ENCODE measurements around the gene RAET1L. TPM values are rescaled to one million over a fixed set of nuclear protein-coding genes. Genes with fewer than 3 reads are reported as not detected.

Gene RAET1L, protein sequence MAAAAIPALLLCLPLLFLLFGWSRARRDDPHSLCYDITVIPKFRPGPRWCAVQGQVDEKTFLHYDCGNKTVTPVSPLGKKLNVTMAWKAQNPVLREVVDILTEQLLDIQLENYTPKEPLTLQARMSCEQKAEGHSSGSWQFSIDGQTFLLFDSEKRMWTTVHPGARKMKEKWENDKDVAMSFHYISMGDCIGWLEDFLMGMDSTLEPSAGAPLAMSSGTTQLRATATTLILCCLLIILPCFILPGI
- total RNA-seq (2022; extraction: Qiagen RNA extraction; ENCODE audit: low read depth): 0.32 to 0.49 TPM (median 0.38 TPM) in 3 of 5 replicates, not detected in the others

DNA sequence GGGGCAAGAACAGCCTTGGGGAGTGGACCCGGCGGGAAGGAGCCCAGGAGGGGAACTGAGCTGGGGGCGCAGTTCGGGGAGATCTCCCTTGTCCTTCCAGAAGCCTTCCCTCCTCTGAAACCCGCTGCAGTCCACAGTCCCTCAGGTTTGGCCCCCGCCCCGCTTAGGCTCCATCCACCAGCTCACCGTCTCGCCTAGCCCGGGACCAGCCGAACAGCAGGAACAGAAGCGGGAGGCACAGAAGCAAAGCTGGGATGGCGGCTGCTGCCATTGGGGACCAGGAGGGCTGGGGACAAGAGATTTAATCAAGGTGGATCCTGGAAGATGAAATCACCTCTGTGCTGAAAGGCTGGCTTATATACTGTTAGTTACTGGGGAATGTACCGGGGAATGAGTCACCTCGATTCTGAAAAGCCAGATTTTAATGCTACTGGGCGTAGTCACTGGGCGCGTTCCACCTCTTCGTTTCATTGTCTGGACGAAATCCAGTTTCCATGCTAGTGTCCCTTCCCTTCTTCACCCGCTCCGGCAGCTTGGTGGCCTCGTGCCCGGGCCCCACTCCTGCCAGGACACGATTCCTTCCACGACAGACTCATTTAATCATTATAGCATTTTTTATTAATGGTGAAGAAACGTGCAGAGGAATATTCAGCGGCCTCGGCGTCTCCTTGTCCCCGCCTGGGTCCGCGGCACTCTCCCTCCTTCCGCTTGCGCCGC, at the start of gene RAET1L:
RAET1L (minus strand) TSS at position 332 of the 717 bp plus-strand sequence; CDS start at position 271, 61 bp downstream.

DNA sequence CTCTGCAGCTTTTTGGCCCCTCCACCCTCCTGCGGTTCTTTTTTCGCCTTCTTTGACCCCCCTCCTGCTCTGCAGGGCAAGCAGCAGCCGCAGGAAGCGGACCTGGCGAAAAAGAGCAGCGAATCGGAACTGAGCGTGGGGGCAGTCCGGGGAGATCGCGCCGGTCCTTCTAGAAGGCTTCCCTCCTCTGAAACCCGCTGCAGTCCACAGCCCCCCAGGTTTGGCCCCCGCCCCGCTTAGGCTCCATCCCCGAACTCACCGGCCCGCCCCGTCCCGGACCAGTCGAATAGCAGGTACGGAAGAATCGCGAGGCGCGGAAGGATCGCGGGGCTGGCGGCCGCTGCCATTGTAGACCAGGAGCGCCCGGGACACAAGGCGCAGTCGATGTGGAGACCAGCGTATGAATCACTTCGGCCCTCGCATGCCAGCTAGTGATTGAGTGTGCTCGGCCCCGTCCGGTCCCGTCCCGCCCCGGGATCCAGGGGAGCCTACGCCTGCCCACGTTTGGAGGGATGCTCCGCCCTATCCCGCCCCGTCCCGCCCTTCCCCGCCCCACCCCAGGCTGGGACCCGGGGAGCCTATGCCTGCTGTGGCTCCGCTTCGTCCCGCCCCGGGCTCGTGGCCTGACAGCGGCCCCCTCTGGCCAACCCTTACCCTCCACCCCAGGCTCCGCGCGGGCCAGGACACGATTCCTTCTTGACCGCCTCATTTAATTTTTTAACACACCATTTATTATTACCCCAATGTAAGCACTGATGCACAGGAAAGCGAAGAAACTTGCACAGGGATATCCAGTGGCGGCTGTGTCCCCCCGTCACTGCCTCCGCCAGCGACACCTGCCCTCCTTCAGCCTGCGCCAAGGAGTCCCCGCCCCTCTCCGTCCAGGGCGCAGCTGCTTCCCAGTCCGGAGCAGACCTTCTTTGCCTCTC, 43.7 kb upstream of the RAET1L start, which contains the start of gene ULBP3:
ULBP3 (minus strand) TSS at position 402 of the 929 bp plus-strand sequence; CDS start at position 347, 55 bp downstream.

Other genes starting within 250 kb of the RAET1L start
- 23.6 to 43.8 TPM (median 38.1 TPM) in 5 replicates for gene LRP11, start 161.2 kb downstream of the RAET1L start, total RNA-seq (2022; extraction: Qiagen RNA extraction; ENCODE audit: low read depth)
- gene RAET1E, start 127.4 kb downstream of the RAET1L start, total RNA-seq (2022; extraction: Qiagen RNA extraction; ENCODE audit: low read depth): 2.1 to 4.1 TPM (median 2.7 TPM) in 5 replicates
- gene RAET1G, start 102.4 kb downstream of the RAET1L start, total RNA-seq (2022; extraction: Qiagen RNA extraction; ENCODE audit: low read depth): 7.7 to 10.6 TPM (median 9.8 TPM) in 5 replicates
- gene ULBP2, start 83.5 kb downstream of the RAET1L start, total RNA-seq (2022; extraction: Qiagen RNA extraction; ENCODE audit: low read depth): 3.3 to 4.3 TPM (median 3.9 TPM) in 5 replicates
- 0.73 to 1.3 TPM (median 1.00 TPM) in 5 replicates for gene ULBP1, start 61.6 kb downstream of the RAET1L start, total RNA-seq (2022; extraction: Qiagen RNA extraction; ENCODE audit: low read depth)
- gene ULBP3, start 43.6 kb upstream of the RAET1L start, total RNA-seq (2022; extraction: Qiagen RNA extraction; ENCODE audit: low read depth): 3.4 to 5.0 TPM (median 3.6 TPM) in 5 replicates
- gene PPP1R14C, start 117.5 kb upstream of the RAET1L start, total RNA-seq (2022; extraction: Qiagen RNA extraction; ENCODE audit: low read depth): 1.1 to 1.7 TPM (median 1.5 TPM) in 5 replicates